PC-3 (cell line): Measurements from ENCODE around the gene GRIN2A.

ENCODE experiments used
- EZH2 ChIP-seq: fragments of 300-600 bp; sonication (generic); IDR thresholded peaks from one replicate; pipeline ENCODE4 v1.6.1; 2017; ENCODE audit warnings: antibody characterized with exemption, mild to moderate bottlenecking, low read length; ENCODE audit not compliant: unreplicated experiment
- EZH2phosphoT487 ChIP-seq: fragments of 300-600 bp; sonication (generic); IDR thresholded peaks from 2 replicates; pipeline ENCODE4 v1.6.1; 2018; ENCODE audit warnings: mild to moderate bottlenecking, antibody characterized with exemption, low read length, borderline replicate concordance
- TF ChIP-seq, protein P1 (sequence below): fragments of 300-600 bp; sonication (generic); conservative IDR thresholded peaks from 2 replicates; pipeline ENCODE4 v1.5.1; 2017; ENCODE audit warnings: antibody characterized with exemption, low read depth, mild to moderate bottlenecking, low read length

DNA sequence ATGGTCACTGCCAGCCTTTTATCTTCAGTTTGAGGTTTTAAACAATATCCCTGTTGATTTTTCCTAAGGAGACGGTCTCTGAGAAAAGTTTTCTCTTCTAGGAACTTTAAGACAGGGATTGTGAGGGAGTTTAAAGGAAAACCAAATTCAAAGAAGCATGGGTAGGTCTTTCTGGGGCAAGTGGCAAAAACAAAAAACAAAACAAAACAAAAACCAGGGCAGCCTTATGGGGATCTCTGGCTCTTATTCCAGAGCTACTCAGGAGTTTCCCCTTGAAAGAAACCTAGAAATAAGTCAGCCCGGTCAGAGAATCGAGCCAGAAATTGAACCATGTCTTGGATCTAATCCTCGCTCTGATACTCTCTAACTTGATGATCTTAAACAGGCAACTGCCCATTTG lies 424.5 kb downstream of the GRIN2A start:
- TF ChIP-seq, protein P1, sequence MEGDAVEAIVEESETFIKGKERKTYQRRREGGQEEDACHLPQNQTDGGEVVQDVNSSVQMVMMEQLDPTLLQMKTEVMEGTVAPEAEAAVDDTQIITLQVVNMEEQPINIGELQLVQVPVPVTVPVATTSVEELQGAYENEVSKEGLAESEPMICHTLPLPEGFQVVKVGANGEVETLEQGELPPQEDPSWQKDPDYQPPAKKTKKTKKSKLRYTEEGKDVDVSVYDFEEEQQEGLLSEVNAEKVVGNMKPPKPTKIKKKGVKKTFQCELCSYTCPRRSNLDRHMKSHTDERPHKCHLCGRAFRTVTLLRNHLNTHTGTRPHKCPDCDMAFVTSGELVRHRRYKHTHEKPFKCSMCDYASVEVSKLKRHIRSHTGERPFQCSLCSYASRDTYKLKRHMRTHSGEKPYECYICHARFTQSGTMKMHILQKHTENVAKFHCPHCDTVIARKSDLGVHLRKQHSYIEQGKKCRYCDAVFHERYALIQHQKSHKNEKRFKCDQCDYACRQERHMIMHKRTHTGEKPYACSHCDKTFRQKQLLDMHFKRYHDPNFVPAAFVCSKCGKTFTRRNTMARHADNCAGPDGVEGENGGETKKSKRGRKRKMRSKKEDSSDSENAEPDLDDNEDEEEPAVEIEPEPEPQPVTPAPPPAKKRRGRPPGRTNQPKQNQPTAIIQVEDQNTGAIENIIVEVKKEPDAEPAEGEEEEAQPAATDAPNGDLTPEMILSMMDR: no peak
- TF ChIP-seq EZH2 (no peak), EZH2phosphoT487 (no peak)
